ENCODE data around the gene XRN1. TPM values are rescaled to one million over a fixed set of nuclear protein-coding genes. Genes with fewer than 3 reads are reported as not detected.

Gene XRN1
- total and polyA plus RNA-seq, 8 donors: 26.7 to 39.2 (median 35.2) TPM

- TF ChIP-seq, protein P1, sequence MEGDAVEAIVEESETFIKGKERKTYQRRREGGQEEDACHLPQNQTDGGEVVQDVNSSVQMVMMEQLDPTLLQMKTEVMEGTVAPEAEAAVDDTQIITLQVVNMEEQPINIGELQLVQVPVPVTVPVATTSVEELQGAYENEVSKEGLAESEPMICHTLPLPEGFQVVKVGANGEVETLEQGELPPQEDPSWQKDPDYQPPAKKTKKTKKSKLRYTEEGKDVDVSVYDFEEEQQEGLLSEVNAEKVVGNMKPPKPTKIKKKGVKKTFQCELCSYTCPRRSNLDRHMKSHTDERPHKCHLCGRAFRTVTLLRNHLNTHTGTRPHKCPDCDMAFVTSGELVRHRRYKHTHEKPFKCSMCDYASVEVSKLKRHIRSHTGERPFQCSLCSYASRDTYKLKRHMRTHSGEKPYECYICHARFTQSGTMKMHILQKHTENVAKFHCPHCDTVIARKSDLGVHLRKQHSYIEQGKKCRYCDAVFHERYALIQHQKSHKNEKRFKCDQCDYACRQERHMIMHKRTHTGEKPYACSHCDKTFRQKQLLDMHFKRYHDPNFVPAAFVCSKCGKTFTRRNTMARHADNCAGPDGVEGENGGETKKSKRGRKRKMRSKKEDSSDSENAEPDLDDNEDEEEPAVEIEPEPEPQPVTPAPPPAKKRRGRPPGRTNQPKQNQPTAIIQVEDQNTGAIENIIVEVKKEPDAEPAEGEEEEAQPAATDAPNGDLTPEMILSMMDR (IDR thresholded peaks at IDR 0.05): no peak
- no peak for ATAC-seq
- H3K4me1 ChIP-seq: no peaks in the 10 kb centered on the region
- no peak for DNase-seq
- no peaks in the 10 kb centered on the region for H3K27me3 ChIP-seq
- peaks cover 0 to 19% of the 10 kb centered on the region in 2 donors for H3K9me3 ChIP-seq
- intact Hi-C loops (cut with DNase I): no loop called here
- no peaks in the 10 kb centered on the region for H3K36me3 ChIP-seq
- H3K4me3 ChIP-seq: no peak overlapping the region
- H3K27ac ChIP-seq: no peak overlapping the region
These were observed 188.5 kb downstream of the XRN1 start for GRCh38 chr3:142259359-142259758.

DNA sequence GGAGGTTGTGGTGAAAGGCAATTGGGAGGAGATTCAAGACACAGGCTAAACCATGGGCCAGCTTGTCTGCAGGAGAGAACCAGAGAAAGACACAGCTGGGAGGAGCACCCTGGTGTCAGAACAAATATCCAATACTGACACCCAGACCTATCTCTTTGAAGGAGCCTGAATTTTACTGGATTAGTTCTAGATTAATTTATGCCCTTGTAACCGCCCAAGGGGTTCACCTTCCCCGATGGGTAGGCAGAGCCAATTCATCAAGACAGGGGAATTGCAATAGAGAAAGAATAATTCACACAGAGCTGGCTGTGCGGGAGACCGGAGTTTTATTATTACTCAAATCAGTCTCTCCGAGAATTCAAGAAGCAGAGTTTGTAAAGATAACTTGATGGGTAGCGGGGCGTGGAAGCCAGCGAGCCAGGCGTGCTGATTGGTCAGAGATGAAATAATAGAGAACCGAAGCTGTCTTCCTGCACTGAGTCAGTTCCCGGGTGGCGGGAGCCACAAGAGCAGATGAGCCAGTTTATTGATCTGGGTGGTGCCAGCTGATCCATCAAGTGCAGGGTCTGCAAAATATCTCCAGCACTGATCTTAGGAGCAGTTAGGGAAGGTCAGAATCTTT lies 191.0 kb downstream of the XRN1 start:
- no peak for DNase-seq
- TF ChIP-seq, protein P1 (IDR thresholded peaks at IDR 0.05): no peak
- ATAC-seq: no peak

More for the DNA sequence above, 191.0 kb downstream of the XRN1 start:
- Histone ChIP-seq H3K36me3 (no peaks in the 10 kb centered on the region), H3K9me3 (peaks cover 0 to 28% of the 10 kb centered on the region in 2 donors), H3K4me3 (no peak overlapping the region), H3K27ac (no peak overlapping the region), H3K27me3 (no peaks in the 10 kb centered on the region), H3K4me1 (no peaks in the 10 kb centered on the region)
- intact Hi-C loops (cut with DNase I): no loop called here

Other genes starting within 250 kb of the XRN1 start
- 10 to 100 TPM; 15.7 to 20.8 TPM for gene GK5, start 222.5 kb downstream of the XRN1 start, total RNA-seq
- 10 to 100 TPM; 13.2 to 20.3 (median 17.9) TPM for gene GK5, start 222.5 kb downstream of the XRN1 start, polyA plus RNA-seq (ENCODE audit: insufficient read length in 6 of 6)
- gene ATR, start 130.7 kb upstream of the XRN1 start, total RNA-seq: 10 to 100 TPM; 19.5 to 28.7 TPM
- gene ATR, start 130.7 kb upstream of the XRN1 start, polyA plus RNA-seq (ENCODE audit: insufficient read length in 6 of 6): 10 to 100 TPM; 27.8 to 31.2 (median 29.5) TPM
- gene PLS1, start 148.4 kb upstream of the XRN1 start, total RNA-seq: 10 to 100 TPM; 24.1 to 40.4 TPM
- gene PLS1, start 148.4 kb upstream of the XRN1 start, polyA plus RNA-seq (ENCODE audit: insufficient read length in 6 of 6): 10 to 100 TPM; 11.4 to 20.3 (median 16.2) TPM